Sigmoid colon (tissue), 3 donors: Measurements from ENCODE around the gene OR2A12.

Source experiments
- POLR2A ChIP-seq, 2 donors: fragments of 450-650 bp; IDR thresholded peaks; one replicate each; pipeline ENCODE4 v1.6.1; 2016; ENCODE audit warnings: antibody characterized with exemption in 2 of 2, mild to moderate bottlenecking in 2 of 2, moderate library complexity in 2 of 2
- TF ChIP-seq, protein P1 (sequence below), 4 experiments: fragments of 450-650 bp in 3 of 4; fragments of 200-600 bp in 1 of 4; IDR thresholded peaks; one replicate each; pipeline ENCODE4 v1.5.1; 2016 to 2019; ENCODE audit warnings: antibody characterized with exemption in 4 of 4, mild to moderate bottlenecking in 3 of 4, moderate library complexity in 2 of 4

DNA sequence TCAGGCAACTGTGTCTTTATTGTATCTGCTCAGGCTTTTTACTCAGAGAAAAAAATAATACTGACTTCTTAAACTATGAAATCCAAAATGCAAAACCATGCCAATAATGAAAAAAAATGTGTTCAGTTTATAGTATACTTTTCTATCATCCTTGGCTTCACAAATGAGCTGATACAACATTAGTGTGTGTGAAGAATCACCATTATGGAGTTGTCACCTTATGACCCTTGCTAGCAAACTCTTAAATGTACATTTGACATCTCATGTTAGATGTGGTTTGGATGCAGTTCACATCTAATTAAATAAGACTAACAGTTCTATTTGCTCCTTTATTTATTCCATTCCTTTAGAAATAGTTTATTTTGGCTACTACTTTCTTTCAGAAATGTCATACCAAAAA lies 19.1 kb downstream of the OR2A12 start:
- TF ChIP-seq, protein P1, sequence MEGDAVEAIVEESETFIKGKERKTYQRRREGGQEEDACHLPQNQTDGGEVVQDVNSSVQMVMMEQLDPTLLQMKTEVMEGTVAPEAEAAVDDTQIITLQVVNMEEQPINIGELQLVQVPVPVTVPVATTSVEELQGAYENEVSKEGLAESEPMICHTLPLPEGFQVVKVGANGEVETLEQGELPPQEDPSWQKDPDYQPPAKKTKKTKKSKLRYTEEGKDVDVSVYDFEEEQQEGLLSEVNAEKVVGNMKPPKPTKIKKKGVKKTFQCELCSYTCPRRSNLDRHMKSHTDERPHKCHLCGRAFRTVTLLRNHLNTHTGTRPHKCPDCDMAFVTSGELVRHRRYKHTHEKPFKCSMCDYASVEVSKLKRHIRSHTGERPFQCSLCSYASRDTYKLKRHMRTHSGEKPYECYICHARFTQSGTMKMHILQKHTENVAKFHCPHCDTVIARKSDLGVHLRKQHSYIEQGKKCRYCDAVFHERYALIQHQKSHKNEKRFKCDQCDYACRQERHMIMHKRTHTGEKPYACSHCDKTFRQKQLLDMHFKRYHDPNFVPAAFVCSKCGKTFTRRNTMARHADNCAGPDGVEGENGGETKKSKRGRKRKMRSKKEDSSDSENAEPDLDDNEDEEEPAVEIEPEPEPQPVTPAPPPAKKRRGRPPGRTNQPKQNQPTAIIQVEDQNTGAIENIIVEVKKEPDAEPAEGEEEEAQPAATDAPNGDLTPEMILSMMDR (IDR thresholded peaks at IDR 0.05) = no peak
- no peak for TF ChIP-seq POLR2A (IDR thresholded peaks at IDR 0.05)
